Psoas muscle (tissue), 8 donors: ENCODE data around the gene FBXW7. TPM values are rescaled to one million over a fixed set of nuclear protein-coding genes. Genes with fewer than 3 reads are reported as not detected.

Source experiments
- ATAC-seq, 4 donors: fragments of 200-7000 bp; cut with Tn5 transposase; one replicate each; pipeline ENCODE4 v1.9.1; 2020; ENCODE audit warnings: moderate library complexity in 3 of 4, mild to moderate bottlenecking in 2 of 4
- DNase-seq, 2 donors: peaks; one replicate each; pipeline ENCODE4 v3.0.0-alpha.2; 2020
- H3K27ac ChIP-seq: fragments of 200-600 bp; one replicate; pipeline ENCODE4 v1.8.0; 2022
- H3K27me3 ChIP-seq, 3 donors: fragments of 200-600 bp in 1 of 3; one replicate each; pipeline versions ENCODE4 v1.6.1 to v1.8.0; 2013 to 2022; ENCODE audit warnings: low read length in 2 of 3, mild to moderate bottlenecking in 2 of 3, moderate library complexity in 1 of 3; ENCODE audit not compliant: insufficient read depth in 3 of 3
- H3K36me3 ChIP-seq, 2 donors: fragments of 200-600 bp in 1 of 2; one replicate each; pipeline versions ENCODE4 v1.6.1 to v1.8.0; 2013 to 2022; ENCODE audit warnings: low read depth in 1 of 2, mild to moderate bottlenecking in 1 of 2, moderate library complexity in 1 of 2; ENCODE audit not compliant: insufficient read depth in 1 of 2
- H3K4me1 ChIP-seq: fragments of 200-600 bp; one replicate; pipeline ENCODE4 v1.8.0; 2022
- H3K4me3 ChIP-seq: fragments of 200-600 bp; one replicate; pipeline ENCODE4 v1.8.0; 2022; ENCODE audit warnings: mild to moderate bottlenecking
- H3K9me3 ChIP-seq: fragments of 200-600 bp; one replicate; pipeline ENCODE4 v1.8.0; 2022
- WGBS, 3 donors: extraction: QIAGEN DNeasy Blood & Tissue Kit; methylation state at CpG; one replicate each; pipeline versions ENCODE4 v1.1.6 to v1.1.7; 2013; 5-methylcytosine and 5-hydroxymethylcytosine counted together
- intact Hi-C, 2 donors: fragments of 100-400 bp; cut with DNase I; formaldehyde crosslinking; loops; one replicate each; pipeline versions ENCODE4 v1.11.0 to v1.14.2; 2022
- polyA plus RNA-seq, 3 donors: library from polyadenylated mRNA; stranded (reverse); fragments of 200-250 nt; gene quantifications; one replicate each; pipeline ENCODE4 v1.2.3, GENCODE V29; 2013
- total RNA-seq, 4 donors: library from RNA; stranded (reverse); fragmentation: NEBNext Ultra II Directional in 2 of 4; extraction: Animal tissue kit (Norgen Biotek cat#: 25700) in 2 of 4; gene quantifications; one replicate each; pipeline versions ENCODE4 v1.2.1 to v1.2.4, GENCODE V29; 2021 to 2023
- TF ChIP-seq, protein P1 (sequence below): fragments of 200-600 bp; IDR thresholded peaks from one replicate; pipeline ENCODE4 v1.8.0; 2022; ENCODE audit warnings: antibody characterized with exemption
- donor health status: healthy with polysubstance abuse.
- donor health status: DM: no; HTN: no; CAD: no; lungs with moderate emphysema.
- donor health status: Bipolar disorder and iron deficiency.
- donor health status: healthy.
- donor health status: DM: yes; HTN: yes; CAD: no.
- donor health status: DM: no; HTN: no; CAD: no.
- donor health status: DM: no; HTN: no; CAD: no.
- donor health status: DM: yes; HTN: yes; CAD: no.

The FBXW7 gene
- total and polyA plus RNA-seq, 7 donors, result 9.8 to 41.1 (median 28.7) TPM

DNA sequence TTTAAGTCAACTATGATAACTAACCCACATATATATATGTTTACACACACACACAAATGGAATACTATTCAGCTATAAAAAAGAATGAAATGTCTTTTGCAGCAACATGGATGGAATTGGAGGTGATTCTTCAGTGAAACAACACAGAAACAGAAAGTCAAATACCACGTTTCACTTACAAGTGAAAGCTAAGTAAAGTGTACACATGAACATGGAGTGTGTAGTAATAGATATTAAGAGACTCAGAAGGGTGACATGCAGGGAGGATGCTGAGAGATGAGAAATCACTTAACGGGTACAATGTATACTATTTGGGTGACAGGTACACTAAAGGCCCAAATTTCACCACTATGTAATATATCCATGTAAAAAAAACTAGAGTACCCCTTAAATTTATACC is 146.5 kb downstream of the FBXW7 start:
- DNase-seq (no peak), ATAC-seq (no peak)
- TF ChIP-seq, protein P1, sequence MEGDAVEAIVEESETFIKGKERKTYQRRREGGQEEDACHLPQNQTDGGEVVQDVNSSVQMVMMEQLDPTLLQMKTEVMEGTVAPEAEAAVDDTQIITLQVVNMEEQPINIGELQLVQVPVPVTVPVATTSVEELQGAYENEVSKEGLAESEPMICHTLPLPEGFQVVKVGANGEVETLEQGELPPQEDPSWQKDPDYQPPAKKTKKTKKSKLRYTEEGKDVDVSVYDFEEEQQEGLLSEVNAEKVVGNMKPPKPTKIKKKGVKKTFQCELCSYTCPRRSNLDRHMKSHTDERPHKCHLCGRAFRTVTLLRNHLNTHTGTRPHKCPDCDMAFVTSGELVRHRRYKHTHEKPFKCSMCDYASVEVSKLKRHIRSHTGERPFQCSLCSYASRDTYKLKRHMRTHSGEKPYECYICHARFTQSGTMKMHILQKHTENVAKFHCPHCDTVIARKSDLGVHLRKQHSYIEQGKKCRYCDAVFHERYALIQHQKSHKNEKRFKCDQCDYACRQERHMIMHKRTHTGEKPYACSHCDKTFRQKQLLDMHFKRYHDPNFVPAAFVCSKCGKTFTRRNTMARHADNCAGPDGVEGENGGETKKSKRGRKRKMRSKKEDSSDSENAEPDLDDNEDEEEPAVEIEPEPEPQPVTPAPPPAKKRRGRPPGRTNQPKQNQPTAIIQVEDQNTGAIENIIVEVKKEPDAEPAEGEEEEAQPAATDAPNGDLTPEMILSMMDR, result no peak
- no peaks in the 10 kb centered on the region for H3K27me3 ChIP-seq
- 88 to 94% (median 89%) methylated on average over 2 of the region's 2 CpGs for WGBS, 3 donors
- H3K4me3 ChIP-seq, result no peak overlapping the region
- no peaks in the 10 kb centered on the region for H3K9me3 ChIP-seq
- H3K4me1 ChIP-seq, result no peaks in the 10 kb centered on the region
- H3K36me3 ChIP-seq, result no peaks in the 10 kb centered on the region
- no peak overlapping the region for H3K27ac ChIP-seq
- intact Hi-C loops, result loop anchor here in 1 of 2 donors (10.0 kb wide), 1 partner anchor 625 kb away; the partner anchor contains the start of gene GATB

DNA sequence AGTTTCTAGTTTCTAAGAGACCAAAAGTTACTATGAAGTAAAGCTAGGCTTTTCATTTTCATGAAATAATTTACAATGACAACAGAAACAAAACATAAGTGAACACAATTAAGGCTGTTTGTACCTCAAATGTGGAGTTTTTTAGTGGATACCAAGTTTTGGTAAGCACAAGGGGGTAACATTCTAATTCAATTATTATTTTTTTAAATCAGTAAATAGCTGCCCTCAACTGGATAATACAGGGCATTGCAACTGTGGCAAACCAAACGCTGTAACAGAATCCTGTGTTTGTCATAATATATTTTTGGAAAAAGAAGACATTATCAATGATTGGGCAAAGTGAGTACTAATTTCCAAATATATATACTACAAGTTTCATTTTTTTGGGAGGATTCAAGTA is 150.3 kb downstream of the FBXW7 start:
- intact Hi-C loops, result loop anchor here in 1 of 2 donors (10.0 kb wide), 1 partner anchor 621 kb away; the partner anchor contains the start of gene GATB
- Histone ChIP-seq H3K9me3 (no peaks in the 10 kb centered on the region), H3K27ac (no peak overlapping the region), H3K27me3 (no peaks in the 10 kb centered on the region), H3K36me3 (no peaks in the 10 kb centered on the region), H3K4me1 (no peaks in the 10 kb centered on the region), H3K4me3 (no peak overlapping the region)
- no peak for DNase-seq
- 0 to 7% (median 4%) methylated on average over 1 of the region's 1 CpG for WGBS, 3 donors
- TF ChIP-seq, protein P1, result peak; percentile 75
- ATAC-seq, result peak; percentile 49 to 72 (median 68)

DNA sequence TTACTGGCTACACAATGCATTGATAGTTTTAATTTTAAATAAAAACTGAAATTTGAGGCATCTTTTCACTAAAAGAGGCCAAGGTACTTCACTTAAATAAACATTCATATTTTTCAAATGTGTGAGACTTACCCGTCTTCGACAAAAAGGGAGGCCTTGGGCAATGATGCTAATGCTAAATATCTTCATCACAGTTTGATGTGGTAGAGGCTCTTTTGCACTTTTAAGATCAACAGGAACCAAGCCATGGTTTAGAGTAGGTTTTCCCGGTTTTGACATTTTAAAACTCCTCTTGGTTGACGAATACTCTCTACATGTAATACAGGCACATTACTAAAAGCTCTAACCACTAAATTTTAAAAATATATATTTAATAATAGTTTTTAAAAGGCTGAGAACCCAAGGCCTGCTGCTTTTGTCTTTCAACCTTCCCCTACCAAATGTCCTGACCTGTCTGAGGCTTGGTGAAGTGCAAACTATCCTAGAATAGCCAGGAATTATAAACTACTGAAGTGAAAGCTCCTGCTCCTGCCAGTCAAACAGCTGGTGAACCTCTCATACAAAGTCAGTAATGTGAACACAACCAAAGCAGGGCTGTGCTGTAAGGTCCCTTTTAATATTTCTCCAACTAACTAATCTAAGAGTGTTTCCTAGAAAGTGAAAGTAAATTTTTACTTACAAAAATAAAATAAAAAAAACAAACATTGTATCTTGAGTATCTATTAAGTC is 153.7 kb downstream of the FBXW7 start:
- 21 to 51% (median 23%) methylated on average over 4 of the region's 4 CpGs for WGBS, 3 donors
- DNase-seq, result peak in 1 of 2 donors; percentile 40

DNA sequence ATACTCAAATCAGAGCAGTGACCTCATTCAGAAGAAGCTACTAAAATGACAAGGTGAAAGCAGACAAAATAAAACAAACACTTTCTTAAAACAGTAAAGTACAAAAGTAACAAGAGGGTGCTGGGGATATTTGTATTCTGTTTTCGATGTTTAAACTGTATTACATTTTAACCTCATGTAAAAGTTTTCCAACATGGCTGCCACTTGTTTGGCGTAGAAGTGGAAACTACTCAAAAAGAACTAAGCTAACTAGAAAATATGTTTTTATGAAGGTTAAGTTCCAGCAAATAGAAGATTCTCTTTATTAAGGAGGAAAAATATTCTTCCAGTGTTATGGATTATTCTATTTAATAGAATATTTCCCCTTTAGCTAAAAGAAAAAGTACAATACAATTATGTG is 155.0 kb downstream of the FBXW7 start:
- TF ChIP-seq, protein P1, result no peak
- Histone ChIP-seq H3K9me3 (no peaks in the 10 kb centered on the region), H3K36me3 (no peaks in the 10 kb centered on the region), H3K27me3 (no peaks in the 10 kb centered on the region), H3K4me1 (peaks cover 16% of the 10 kb centered on the region), H3K4me3 (peak overlapping the region; percentile 73), H3K27ac (peak overlapping the region; percentile 87)
- DNase-seq, result no peak
- peak in 1 of 4 donors; percentile 45 for ATAC-seq
- intact Hi-C loops, result loop anchor here in 1 of 2 donors (10.0 kb wide), 1 partner anchor 616 kb away; the partner anchor contains the start of gene GATB
- WGBS, 3 donors, result 42 to 50% (median 47%) methylated on average over 2 of the region's 2 CpGs

More for the DNA sequence above, 153.7 kb downstream of the FBXW7 start:
- peaks cover 10% of the 10 kb centered on the region for H3K4me1 ChIP-seq
- no peaks in the 10 kb centered on the region for H3K27me3 ChIP-seq
- H3K36me3 ChIP-seq, result no peaks in the 10 kb centered on the region
- H3K27ac ChIP-seq, result peak overlapping the region; percentile 87
- ATAC-seq, result peak; percentile 89 to 93 (median 92)
- intact Hi-C loops, result loop anchor here in 1 of 2 donors (10.0 kb wide), 1 partner anchor 617 kb away; the partner anchor contains the start of gene GATB
- peak overlapping the region; percentile 73 for H3K4me3 ChIP-seq
- H3K9me3 ChIP-seq, result no peaks in the 10 kb centered on the region
- TF ChIP-seq, protein P1, result no peak
